Tibial nerve (tissue), 4 donors: ENCODE results near the gene PARVG. TPM values are rescaled to one million over a fixed set of nuclear protein-coding genes. Genes with fewer than 3 reads are reported as not detected.

Experiments used
- DNase-seq, 2 donors: peaks; one replicate each; pipeline ENCODE4 v3.0.0-alpha.2; 2019; ENCODE audit warnings: low spot score in 2 of 2
- H3K27ac ChIP-seq, 4 donors: fragments of 200-600 bp; sonication (generic) in 3 of 4; one replicate each; pipeline ENCODE4 v1.5.1; 2017 to 2019; ENCODE audit warnings: mild to moderate bottlenecking in 1 of 4
- H3K27me3 ChIP-seq, 2 donors: fragments of 200-600 bp; sonication (generic) in 1 of 2; one replicate each; pipeline versions ENCODE4 v1.5.1 to v1.6.0; 2017 to 2019
- H3K36me3 ChIP-seq, 3 donors: fragments of 200-600 bp; sonication (generic); one replicate each; pipeline ENCODE4 v1.5.1; 2018 to 2019
- H3K4me1 ChIP-seq, 4 donors: fragments of 200-600 bp; sonication (generic) in 3 of 4; one replicate each; pipeline ENCODE4 v1.5.1; 2017 to 2019
- H3K4me3 ChIP-seq, 4 donors: fragments of 200-600 bp; sonication (generic) in 3 of 4; one replicate each; pipeline ENCODE4 v1.5.1; 2017 to 2019; ENCODE audit warnings: mild to moderate bottlenecking in 1 of 4, moderate library complexity in 1 of 4
- H3K9me3 ChIP-seq, 4 donors: fragments of 200-600 bp; sonication (generic) in 3 of 4; one replicate each; pipeline ENCODE4 v1.5.1; 2017 to 2019
- CTCF ChIP-seq, 5 experiments: fragments of 200-600 bp in 3 of 5; fragments of 450-650 bp in 2 of 5; sonication (generic) in 3 of 5; IDR thresholded peaks; one replicate each; pipeline ENCODE4 v1.5.1; 2016 to 2019; ENCODE audit warnings: antibody characterized with exemption in 5 of 5, mild to moderate bottlenecking in 3 of 5, moderate library complexity in 2 of 5
- EP300 ChIP-seq, 2 donors: sonication (generic); formaldehyde crosslinking; IDR thresholded peaks; one replicate each; pipeline ENCODE4 v1.6.1; 2017; ENCODE audit warnings: antibody characterized with exemption in 2 of 2, mild to moderate bottlenecking in 1 of 2
- POLR2A ChIP-seq, 2 donors: fragments of 450-650 bp; IDR thresholded peaks; one replicate each; pipeline ENCODE4 v1.6.1; 2017; ENCODE audit warnings: antibody characterized with exemption in 2 of 2, mild to moderate bottlenecking in 2 of 2, moderate library complexity in 2 of 2
- whole genome bisulfite sequencing, 2 donors: methylation state at CpG; one replicate each; pipeline ENCODE4 v1.1.5; 2018; 5-methylcytosine and 5-hydroxymethylcytosine counted together
- total RNA-seq, 4 donors: library from RNA; depleted of rRNA; stranded (reverse); fragments of >200 nt; gene quantifications; one replicate each; pipeline ENCODE4 v1.1.0, GENCODE V29; 2016

PARVG gene
- total RNA-seq, 4 donors from 2014 or later, result 18.8 to 140 (median 34.9) TPM

- no peaks in the 10 kb centered on the region for H3K4me1 ChIP-seq
- DNase-seq, result no peak
- no peaks in the 10 kb centered on the region for H3K9me3 ChIP-seq
- no peak for TF ChIP-seq CTCF (IDR thresholded peaks at IDR 0.05)
- no peak for TF ChIP-seq EP300 (IDR thresholded peaks at IDR 0.05)
- TF ChIP-seq POLR2A (IDR thresholded peaks at IDR 0.05), result no peak
- 62 to 68% methylated on average over 4 of the region's 4 CpGs for WGBS, 2 donors
- no peak overlapping the region for H3K27ac ChIP-seq
- no peaks in the 10 kb centered on the region for H3K36me3 ChIP-seq
- no peak overlapping the region for H3K4me3 ChIP-seq
- peaks cover 0 to 3% of the 10 kb centered on the region in 2 donors for H3K27me3 ChIP-seq
Measured at GRCh38 chr22:44193535-44193891, 12.8 kb downstream of the PARVG start.

- Histone ChIP-seq H3K4me3 (no peak overlapping the region), H3K27me3 (peaks cover 0 to 3% of the 10 kb centered on the region in 2 donors), H3K4me1 (no peaks in the 10 kb centered on the region), H3K9me3 (no peaks in the 10 kb centered on the region), H3K36me3 (no peaks in the 10 kb centered on the region), H3K27ac (no peak overlapping the region)
- DNase-seq, result no peak
- 58 to 94% methylated on average over 2 of the region's 2 CpGs for WGBS, 2 donors
- no peak for TF ChIP-seq CTCF (IDR thresholded peaks at IDR 0.05)
- no peak for TF ChIP-seq POLR2A (IDR thresholded peaks at IDR 0.05)
- no peak for TF ChIP-seq EP300 (IDR thresholded peaks at IDR 0.05)
Measured at GRCh38 chr22:44194569-44194968, 13.8 kb downstream of the PARVG start.

DNA sequence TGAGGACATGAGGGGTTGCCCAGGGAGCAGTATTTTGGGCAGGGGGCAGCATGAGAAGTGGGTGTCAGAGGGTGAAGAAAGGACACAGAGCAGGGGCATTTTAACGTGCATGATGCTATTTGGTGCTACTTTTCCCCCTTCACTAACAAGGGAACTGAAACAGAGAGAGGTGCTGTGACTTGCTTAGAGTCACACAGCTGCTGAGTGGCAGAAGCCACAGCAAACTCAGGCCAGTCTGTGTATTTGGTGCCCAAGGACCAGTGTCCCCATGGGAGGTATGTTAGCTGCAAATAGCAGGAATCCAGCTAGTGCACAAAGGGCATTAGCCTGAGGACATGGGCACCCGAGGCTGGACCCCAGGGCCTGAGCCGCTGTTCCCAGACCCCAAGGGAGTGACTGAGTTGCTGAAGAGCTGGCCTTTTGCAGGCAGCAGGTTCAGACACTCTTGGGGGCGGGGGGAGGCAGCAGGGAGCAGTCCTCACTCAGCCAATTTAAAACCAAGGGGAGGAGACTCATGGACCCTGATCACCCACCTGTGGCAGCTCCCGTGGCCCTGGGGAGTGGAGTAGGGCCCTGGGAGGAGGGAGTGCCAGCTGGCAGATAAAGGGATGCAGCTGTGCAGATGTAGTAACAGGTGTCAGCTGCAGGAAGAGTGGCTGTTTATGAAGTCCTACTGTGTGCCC is 14.6 kb downstream of the PARVG start:
- H3K9me3 ChIP-seq, result no peaks in the 10 kb centered on the region
- H3K27ac ChIP-seq, result no peak overlapping the region
- no peak for DNase-seq
- WGBS, 2 donors, result 39 to 43% methylated on average over 3 to 5 of the region's 5 CpGs
- TF ChIP-seq EP300 (IDR thresholded peaks at IDR 0.05), result no peak
- no peak for TF ChIP-seq CTCF (IDR thresholded peaks at IDR 0.05)
- TF ChIP-seq POLR2A (IDR thresholded peaks at IDR 0.05), result no peak
- H3K4me3 ChIP-seq, result no peak overlapping the region
- H3K36me3 ChIP-seq, result no peaks in the 10 kb centered on the region
- H3K4me1 ChIP-seq, result no peaks in the 10 kb centered on the region
- H3K27me3 ChIP-seq, result peaks cover 0 to 3% of the 10 kb centered on the region in 2 donors

DNA sequence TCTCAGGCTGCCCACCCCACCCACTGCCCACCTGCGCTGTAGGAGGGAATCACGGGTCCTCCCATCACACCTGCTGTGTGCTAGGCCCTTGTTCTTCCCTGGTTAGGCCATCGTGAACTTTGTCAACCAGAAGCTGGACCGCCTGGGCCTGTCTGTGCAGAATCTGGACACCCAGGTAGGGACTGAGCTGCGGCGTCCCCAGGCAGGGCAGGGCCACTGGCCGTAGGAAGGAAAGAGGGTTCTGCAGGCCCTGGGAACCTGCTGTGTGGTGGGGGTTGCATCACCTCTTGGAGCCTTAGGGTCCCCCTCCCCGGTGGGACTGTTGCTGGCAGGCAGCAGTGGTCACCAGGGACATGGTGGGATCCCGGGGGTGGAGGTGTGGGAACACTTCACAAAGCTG is 15.5 kb downstream of the PARVG start:
- 55 to 61% methylated on average over 7 to 9 of the region's 9 CpGs for WGBS, 2 donors
- H3K4me3 ChIP-seq, result no peak overlapping the region
- TF ChIP-seq POLR2A (IDR thresholded peaks at IDR 0.05), result no peak
- TF ChIP-seq EP300 (IDR thresholded peaks at IDR 0.05), result no peak
- TF ChIP-seq CTCF (IDR thresholded peaks at IDR 0.05), result no peak
- H3K27me3 ChIP-seq, result peaks cover 0 to 3% of the 10 kb centered on the region in 2 donors
- no peak overlapping the region for H3K27ac ChIP-seq
- H3K4me1 ChIP-seq, result no peaks in the 10 kb centered on the region
- no peak for DNase-seq
- no peaks in the 10 kb centered on the region for H3K9me3 ChIP-seq
- H3K36me3 ChIP-seq, result no peaks in the 10 kb centered on the region

GRCh38 chr22:44196731-44197131 is 16.0 kb downstream of the PARVG start:
- no peak for DNase-seq
- Histone ChIP-seq H3K27me3 (peaks cover 0 to 3% of the 10 kb centered on the region in 2 donors), H3K9me3 (no peaks in the 10 kb centered on the region), H3K36me3 (no peaks in the 10 kb centered on the region), H3K27ac (no peak overlapping the region), H3K4me1 (peaks cover 0 to under 1% (median 0%) of the 10 kb centered on the region in 4 donors), H3K4me3 (no peak overlapping the region)
- WGBS, 2 donors, result 63 to 72% methylated on average over 10 of the region's 10 CpGs
- no peak for TF ChIP-seq EP300 (IDR thresholded peaks at IDR 0.05)
- no peak for TF ChIP-seq POLR2A (IDR thresholded peaks at IDR 0.05)
- TF ChIP-seq CTCF (IDR thresholded peaks at IDR 0.05), result no peak
